Astrocyte of the hippocampus (primary cell): ENCODE measurements around the gene NQO1.
A peak's percentile ranks its signal among the peaks of the same experiment; 100 is the strongest.
"Not testable (repeated sequence)": the region's sequence is repeated elsewhere in the genome, so short reads cannot be mapped to it uniquely, and the experiment has no call there.

Source experiments
- DNase-seq: peaks from one replicate; pipeline ENCODE4 v3.0.0; 2011; ENCODE audit warnings: low read depth, low spot score

NQO1 gene

DNA sequence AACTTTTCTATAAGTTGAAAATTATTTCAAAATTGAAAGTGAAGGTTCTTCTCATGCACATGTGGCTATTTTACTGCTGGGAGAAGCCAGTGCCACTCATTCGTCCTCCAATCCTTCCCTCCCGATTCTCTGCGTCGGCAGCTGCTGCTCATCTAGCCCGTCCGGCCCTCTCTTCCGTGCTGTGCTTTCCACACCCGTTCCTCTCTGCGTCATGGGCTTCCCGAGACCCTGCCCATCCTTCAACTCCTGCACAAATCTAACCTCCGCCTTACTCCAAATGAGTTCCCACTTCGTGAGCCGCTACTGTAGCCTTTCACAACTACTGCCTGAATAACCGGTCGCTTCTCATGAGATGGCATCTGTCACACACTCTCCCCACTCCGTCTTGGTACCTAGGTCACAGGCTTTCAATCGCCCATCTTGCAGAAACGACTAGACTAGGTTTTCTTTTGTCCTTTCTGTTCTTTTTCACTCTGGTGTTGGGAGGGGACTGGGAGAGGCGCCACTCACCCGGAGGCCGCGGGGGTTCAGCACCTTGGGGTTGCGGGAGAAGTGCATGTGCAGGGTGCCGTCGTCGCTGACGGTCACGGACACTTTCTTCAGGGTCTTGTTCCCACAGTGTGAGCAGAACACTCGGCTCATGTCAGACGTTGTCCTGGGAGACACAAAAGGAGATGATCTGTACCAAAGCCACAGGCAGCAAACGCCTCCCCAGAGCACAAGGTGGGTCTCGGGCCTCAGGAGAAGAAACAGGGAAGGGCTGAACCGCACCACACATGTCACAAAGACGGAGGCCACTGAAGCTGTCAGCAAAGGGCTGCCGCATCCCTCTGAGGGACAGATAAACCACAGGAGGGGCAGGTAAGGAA, 18.2 kb upstream of the NQO1 start:
- no peak for DNase-seq

DNA sequence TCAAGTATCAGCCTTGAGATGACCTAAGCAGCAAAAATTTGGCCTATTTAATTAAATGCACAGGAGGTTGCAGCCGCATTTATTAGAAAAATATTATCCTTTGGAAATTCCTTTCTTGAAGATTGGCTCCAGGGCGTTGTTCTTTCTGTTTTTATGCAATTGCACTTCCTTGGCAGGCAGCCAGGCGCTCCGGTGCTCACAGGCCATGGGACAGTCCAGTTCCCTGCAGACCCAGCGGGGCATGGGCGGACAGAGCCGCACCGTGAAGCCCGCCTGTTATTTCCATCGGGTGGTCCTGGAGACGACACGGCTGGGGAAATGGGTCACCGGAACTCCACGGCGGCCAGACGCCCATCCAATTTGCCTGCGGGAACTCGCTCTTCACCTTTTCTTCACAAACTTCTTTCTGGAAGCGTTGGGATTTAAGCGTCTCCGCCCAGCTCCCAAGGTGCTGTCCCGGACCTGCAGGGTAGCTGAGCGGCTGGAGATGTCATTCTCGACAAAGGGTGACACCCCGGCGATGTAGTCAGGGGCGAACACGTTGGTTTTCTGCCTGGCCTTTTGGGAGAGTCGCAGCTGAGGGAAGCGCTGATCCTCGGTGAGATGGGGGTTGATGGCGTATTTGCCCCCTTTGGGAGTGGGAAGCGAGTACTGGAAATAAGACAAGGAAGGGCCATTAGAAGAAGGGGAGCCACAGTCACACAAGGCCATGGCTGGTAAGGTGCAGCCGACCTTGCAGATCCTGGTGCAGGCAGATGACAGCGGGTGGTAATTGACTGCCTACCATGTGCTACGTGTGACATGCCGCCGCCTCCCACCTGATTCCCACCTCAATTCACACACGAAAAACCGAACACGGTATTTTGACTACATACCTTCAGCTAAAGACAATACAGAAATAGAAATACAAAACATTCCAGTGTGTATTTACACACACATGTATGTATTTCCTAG, 15.9 kb upstream of the NQO1 start:
- DNase-seq = peak; percentile 48

DNA sequence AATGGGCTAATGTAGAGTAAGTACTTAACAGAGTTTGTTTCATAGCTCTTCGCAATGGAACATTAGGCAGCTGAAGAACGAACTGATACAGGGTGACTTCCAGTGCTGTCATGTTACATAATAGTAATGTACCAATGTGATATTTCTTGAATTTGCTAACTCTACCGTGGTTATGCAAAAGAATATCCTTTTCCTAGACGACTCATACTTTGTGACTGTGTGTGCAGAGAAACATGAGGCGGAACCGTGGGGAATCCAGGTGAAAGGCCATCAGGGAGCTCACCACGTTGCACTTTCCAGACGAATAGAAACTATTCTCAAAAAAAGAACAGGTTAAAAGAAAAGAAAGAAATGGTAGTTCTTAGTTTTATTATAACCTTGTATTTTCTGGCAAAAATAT, 15.2 kb upstream of the NQO1 start:
- DNase-seq = no peak

DNA sequence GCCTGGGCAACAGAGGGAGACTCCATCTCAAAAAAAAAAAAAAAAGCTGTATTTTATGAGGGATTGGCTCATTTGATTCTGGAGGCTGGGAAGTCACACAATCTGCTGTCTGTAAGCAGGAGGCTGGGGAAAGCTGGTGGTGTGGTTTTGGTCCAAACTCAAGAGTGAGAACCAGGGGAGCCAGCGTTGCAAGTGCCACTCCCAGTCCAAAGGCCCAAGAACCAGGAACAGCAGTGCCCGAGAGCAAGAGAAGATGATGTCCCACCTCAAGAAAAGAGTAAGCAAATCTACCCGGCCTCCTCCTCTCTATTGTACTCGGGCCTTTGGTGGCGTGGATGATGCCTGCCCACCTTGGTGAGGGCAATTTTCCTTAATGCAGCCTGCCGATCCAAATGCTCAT, 5.7 kb upstream of the NQO1 start:
- no peak for DNase-seq

DNA sequence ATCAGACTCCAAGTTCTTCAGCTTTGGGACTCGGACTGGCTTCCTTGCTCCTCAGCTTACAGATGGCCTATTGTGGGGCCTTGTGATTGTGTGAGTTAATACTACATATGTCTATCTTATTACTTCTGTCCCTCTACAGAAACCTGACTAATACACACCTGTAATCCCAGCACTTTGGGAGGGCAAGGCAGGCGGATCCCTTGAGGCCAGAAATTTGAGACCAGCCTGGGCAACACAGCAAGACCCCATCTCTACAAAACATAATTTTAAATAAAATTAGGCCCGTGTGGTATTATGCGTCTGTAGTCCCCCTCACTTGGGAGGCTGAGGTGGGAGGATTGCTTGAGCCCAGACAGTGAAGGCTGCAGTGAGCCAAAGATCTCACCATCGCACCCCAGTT, 4.9 kb upstream of the NQO1 start:
- DNase-seq = not testable (repeated sequence)

DNA sequence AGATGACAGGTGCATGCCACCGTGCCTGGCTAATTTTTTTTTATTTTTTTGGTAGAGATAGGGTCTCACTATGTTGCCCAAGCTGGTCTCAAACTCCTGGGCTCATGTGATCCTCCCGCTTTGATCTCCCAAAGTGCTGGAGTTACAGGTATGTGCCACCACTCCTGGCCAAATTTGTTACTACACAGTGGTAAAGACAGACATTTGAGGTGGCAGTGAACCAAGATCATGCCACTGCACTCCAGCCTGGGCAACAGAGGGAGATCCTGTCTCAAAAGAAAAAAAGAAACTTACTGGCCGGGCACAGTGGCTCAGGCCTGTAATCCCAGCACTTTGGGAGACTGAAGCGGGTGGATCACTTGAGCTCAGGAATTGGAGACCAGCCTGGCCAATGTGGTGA, 2.7 kb upstream of the NQO1 start:
- DNase-seq = not testable (repeated sequence)

DNA sequence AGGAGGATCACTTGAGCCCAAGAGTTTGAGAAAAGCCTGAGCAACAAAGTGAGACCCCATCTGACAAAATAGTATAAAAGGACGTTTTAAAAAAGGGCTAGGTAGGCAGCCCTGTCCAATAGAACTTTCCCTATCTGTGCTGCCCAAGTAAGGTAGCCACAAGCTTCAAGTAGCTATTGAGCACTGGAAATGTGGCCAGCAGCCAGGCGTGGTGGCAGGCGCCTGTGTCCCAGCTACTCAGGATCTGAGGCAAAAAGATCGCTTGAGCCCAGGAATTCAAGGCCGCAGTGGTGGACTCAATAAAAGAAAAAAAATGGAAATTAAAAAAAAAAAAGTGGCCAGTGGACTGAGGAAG, 1.5 kb upstream of the NQO1 start:
- peak; percentile 53 for DNase-seq

DNA sequence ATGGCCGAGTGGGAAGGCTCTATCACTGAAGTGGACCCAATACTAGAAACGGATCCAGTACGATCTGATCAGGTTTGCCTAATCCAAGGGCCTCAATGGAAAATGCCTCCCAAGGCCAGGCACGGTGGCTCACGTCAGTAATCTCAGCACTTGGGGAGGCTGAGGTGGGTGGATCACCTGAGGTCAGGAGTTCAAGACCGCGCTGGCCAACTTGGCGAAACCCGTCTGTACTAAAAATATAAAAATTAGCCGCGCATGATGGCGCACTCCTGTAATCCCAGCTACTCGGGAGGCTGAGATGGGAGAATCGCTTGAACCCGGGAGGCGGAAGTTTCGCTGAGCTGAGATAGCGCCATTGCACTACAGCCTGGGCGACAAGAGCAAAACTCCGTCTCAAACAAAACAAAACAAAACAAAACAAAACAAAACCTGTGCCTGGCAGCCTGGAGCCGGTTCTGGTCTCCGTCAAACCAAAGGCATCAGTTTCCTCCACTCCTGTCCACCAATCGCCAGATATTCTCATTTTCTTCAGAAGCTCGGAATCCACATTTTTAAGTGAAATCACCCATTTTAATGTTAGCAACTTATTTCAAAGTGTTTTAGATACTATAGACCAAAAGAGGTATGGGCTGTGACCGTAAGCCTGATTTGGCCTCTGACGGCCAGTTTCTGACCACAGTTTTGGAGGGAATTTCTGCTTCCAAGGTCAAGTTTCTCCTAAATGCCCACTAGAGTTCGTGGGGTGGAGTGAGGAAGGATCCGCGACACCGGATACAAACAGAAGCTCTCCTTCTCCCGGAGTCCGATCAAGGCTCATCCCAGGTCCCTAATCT, 664 bp downstream of the NQO1 start:
- DNase-seq = no peak

DNA sequence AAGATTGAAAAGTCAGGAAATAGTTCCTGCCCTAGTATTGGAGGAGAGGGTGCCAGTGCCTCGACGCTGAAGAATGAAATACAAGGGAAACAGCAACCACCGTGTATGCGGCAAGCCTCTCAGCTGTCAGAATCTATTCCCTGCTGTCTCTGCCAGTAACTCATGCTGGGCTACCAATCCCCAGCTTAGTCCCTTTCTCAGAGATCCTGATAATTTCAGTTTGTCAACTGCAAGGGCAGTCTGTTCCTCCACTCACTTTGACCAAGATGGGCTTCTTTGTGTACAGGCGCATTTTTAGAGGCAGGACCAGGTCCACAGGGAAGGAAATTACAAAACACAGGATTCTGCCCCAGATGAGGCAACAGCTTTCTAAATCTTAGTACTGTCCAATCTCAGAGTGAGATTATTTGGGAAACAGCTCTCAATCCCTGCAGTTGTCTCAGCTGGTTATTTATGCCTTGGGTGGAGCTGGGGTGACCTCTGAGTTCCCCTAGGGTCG, 1.3 kb downstream of the NQO1 start:
- DNase-seq = peak; percentile 23

DNA sequence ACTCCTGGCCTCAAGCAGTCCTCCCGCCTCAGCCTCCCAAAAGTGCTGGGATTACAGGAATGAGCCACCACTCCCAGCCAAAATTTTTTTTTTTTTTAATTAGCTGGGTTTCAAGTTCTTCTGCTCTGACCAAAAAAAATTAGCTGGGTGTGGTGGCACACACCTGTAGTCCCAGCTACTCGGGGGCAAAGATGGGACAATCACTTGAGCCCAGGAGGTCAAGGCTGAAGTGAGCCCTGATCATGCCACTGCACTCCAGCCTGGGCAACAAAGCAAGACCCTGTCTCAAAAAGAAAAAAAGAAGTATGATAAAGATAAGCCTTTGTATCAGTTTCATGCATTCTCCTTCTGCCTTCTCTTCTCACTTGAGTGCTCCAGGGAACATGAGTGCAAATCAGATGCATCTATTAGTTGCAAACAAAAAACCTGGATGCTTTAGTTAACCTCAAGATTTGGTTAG, 1.9 kb downstream of the NQO1 start:
- no peak for DNase-seq

DNA sequence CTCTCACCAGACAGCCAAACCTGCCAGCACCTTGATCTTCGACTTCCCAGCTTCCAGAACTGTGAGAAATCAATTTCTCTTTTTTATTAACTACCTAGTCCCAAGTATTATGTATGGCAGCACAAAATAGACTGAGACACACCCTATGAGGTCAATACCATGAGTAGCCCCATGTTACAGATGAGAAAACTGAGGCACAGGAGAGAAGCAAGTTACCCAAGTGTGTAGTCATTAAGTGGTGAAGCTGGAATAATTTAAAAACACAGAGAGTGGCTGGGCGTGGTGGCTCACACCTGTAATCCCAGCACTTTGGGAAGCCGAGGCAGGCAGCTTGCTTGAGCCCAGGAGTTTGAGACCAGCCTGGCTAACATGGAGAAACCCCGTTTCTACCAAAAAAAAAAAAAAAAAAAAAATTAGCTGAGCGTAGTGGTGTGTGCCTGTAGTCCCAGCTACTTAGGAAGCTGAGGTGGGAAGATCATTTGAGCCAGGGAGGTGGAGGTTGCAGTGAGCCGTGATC, 4.9 kb downstream of the NQO1 start:
- no peak for DNase-seq

DNA sequence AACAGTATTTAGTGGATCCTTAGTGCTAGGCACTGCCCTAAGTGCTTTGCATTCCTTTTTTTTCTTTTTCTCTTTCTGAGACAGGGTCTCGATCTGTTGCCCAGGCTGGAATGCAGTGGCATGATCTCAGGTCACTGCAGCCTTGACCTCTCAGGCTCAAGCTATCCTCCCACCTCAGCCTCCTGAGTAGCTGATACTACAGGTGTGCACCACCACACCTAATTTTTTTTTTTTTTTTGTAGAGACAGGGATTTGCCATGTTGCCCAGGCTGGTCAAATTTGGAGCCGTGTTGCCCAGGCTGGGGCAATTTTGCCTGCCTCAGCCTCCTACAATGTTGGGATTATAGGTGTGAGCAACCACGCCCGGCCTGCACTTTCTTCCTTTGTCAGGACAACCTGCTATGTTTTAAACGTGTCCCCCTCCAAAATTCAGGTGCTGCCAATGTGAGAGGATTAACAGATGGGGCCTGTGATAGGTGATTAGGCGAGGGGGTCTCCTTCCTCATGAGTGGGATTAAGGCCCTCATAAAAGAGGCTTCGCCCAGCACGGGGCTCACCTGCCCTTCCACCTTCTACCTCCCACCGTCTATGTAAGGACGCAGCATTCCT, 5.4 kb downstream of the NQO1 start:
- DNase-seq = no peak

DNA sequence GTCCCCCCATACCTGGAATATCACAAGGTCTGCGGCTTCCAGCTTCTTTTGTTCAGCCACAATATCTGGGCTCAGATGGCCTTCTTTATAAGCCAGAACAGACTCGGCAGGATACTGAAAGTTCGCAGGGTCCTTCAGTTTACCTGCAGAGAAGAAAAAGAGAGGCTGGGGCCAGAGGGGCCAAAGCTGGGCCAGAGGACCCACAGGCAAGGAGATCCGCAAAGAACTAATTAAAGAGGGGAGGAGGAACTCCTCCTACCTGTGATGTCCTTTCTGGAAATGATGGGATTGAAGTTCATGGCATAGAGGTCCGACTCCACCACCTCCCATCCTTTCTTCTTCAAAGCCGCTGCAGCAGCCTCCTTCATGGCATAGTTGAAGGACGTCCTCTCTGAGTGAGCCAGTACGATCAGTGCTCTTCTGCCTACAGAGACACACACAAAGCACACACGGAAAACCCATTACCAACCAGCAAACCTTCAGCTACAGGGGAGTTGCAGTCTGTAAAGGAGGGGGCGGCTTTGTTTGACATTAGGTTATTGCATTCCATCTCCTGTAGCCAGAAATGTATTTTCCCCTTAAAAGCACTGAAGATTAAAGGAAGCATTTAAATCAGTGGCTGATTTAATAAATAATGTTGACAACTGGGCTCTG, 8.1 kb downstream of the NQO1 start:
- DNase-seq = no peak

DNA sequence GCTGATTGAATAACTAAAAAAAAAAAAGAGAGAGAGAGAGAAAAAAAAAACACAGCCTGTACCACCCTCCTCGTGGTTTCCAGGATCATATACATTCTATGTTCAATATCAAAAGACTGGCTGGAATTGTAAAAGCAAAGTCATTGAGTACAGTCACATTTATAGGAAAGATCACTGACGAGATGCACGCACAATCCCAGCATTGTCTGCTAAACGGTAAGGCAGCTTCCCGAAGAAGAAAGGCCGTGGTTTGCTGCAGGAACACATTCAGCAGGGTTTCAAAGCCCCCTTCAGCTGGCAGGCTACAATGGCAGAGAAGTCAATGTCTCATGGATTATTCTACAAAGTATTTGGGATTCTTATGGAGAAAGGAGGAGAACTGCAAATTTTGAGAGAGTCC, 9.3 kb downstream of the NQO1 start:
- no peak for DNase-seq

DNA sequence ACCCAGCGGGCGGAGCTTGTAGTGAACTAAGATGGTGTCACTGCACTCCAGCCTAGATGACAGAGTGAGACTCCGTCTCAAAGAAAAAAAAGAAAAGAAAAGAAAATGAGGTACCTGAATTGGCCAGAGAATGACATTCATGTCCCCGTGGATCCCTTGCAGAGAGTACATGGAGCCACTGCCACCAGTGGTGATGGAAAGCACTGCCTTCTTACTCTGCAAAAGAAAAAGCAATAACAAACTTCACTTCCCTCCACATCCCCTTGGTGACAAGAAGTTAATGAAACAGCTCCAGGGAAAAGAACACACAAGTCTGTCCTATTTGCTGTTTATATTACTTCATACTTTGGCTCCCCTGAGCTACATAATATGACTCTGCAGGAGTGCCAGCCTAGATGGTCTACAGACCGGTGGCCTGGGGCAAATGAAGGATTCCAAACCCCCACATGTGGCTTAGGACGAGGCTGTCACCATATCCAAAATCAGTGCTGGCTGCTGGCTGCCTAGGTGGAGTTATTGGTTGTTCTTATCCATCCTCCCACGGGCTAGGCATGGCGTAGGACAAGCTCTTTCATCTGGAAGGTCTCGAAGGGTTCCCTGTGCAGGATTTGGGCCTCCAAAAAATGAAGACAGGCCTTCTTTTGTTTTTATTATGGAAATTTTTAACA, 13.3 kb downstream of the NQO1 start:
- no peak for DNase-seq

DNA sequence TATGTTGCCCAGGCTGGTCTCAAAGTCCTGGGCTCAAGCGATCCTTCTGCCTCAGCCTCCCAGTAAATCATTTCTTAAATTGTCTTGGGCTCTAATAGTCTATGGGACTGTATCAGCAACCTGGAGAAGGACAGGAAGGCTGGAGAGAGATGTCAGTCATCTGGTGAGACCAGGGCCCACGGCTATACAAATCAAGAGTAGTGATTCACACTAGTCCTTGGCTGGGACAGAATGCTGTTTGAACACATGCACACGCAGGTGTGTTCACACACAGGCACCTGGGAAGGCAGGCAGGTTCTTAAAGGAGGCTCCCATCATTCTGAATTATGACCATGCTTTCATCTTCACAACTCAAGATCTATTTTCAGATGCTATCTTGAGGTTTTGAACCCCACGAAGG, 14.1 kb downstream of the NQO1 start:
- DNase-seq = no peak

DNA sequence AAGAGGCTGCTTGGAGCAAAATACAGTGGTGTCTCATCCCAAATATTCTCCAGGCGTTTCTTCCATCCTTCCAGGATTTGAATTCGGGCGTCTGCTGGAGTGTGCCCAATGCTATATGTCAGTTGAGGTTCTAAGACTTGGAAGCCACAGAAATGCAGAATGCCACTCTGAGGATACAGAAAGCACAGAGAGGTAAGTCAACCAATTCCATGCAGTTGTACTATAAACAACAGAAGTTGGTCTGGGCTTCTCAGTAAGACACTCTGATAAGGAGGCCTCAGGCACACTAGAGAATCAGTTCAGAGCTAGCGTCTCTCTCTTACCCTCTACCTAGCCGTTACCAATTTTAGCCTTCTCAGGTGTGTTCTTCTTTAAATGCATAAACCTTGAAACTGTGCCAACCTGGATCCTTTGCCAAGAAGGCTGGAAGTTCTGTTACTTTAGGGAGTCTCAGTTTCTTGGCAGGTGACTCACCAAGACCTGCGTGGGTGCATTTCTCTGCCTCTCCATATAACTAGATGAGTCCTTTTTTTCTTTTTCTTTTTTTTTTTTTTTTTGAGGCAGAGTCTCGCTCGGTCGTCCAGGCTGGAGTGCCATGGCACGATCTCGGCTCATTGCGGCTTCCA, 15.1 kb downstream of the NQO1 start:
- DNase-seq = peak; percentile 54

DNA sequence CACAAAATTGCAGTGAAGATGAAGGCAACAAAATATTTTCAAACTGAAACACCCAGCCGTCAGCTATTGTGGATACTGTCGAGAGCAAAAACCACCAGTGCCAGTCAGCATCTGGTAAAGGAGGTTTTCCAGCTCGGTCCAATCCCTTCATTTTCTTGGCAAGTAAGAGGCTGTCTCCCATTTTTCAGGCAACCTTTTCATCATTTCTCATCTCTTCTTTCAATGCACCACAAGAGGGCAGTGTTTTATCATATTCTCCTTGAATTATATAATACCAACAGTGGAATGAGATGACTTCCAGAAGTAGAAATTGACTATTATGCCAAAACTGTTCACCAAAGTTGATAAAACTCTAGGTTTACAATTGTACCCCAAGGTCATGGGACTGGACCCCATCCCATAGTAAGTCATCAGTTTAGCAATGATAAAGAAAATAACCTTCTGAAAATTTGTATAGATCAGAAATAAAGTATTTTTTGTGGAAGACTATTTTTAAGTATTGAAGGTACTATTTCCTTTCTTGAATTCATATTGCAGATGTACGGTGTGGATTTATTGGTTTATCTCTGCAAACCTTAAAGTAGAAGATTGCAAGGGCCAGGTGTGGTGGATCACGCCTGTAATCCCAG, 16.8 kb downstream of the NQO1 start:
- DNase-seq = peak; percentile 74
